ENCODE data around the gene SPAG16. TPM values are rescaled to one million over a fixed set of nuclear protein-coding genes. Genes with fewer than 3 reads are reported as not detected.

SPAG16 gene
- total RNA-seq, 4 donors from 2014 or later = 5.0 to 73.8 (median 21.6) TPM

DNA sequence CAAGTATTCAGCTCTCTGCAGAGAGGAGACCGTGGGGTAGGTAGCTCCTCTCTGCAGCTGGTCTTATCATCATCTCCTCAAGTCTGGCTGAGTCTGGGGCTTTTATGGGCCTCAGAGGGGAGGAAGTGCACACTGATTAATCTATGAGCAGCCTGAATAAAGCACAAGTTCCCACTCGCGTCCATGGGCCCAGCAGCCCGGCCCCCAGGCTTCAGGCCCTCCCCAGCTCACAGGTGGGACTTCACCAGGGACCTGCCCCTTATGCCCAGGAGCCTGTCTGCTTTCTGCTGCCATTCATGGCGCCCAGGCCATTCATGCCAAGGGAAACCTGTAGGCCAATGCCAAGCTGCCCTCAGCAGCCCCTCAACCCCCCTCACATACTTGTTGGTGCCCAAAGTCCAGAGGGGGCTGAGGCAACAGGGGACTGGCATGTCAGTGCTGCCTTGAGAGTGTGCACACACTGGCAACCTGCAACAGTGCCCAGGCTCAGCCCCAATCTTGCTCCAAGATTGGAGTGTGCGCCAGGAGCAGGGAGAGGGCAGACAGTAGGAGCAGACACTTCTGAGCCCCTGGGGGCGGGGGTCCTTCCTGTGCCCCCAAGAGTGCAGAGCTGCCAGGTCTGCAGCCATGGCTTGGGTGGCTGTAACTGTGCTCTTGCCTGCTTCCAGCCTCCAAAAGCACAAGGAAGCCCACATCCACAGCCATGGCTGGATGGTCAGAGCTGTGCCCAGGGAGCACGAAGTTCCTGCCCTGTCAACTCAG is 751.0 kb downstream of the SPAG16 start:
- Histone ChIP-seq H3K4me3 (no peak overlapping the region), H3K4me1 (no peaks in the 10 kb centered on the region), H3K27ac (no peak overlapping the region), H3K36me3 (no peaks in the 10 kb centered on the region), H3K27me3 (no peaks in the 10 kb centered on the region), H3K9me3 (no peaks in the 10 kb centered on the region)
- TF ChIP-seq POLR2A (IDR thresholded peaks at IDR 0.05) = no peak
- TF ChIP-seq, protein P1, sequence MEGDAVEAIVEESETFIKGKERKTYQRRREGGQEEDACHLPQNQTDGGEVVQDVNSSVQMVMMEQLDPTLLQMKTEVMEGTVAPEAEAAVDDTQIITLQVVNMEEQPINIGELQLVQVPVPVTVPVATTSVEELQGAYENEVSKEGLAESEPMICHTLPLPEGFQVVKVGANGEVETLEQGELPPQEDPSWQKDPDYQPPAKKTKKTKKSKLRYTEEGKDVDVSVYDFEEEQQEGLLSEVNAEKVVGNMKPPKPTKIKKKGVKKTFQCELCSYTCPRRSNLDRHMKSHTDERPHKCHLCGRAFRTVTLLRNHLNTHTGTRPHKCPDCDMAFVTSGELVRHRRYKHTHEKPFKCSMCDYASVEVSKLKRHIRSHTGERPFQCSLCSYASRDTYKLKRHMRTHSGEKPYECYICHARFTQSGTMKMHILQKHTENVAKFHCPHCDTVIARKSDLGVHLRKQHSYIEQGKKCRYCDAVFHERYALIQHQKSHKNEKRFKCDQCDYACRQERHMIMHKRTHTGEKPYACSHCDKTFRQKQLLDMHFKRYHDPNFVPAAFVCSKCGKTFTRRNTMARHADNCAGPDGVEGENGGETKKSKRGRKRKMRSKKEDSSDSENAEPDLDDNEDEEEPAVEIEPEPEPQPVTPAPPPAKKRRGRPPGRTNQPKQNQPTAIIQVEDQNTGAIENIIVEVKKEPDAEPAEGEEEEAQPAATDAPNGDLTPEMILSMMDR (IDR thresholded peaks at IDR 0.05) = no peak
- intact Hi-C loops (cut with DNase I; ENCODE audit: low total_unique reads) = no loop called here
- no peak for DNase-seq

DNA sequence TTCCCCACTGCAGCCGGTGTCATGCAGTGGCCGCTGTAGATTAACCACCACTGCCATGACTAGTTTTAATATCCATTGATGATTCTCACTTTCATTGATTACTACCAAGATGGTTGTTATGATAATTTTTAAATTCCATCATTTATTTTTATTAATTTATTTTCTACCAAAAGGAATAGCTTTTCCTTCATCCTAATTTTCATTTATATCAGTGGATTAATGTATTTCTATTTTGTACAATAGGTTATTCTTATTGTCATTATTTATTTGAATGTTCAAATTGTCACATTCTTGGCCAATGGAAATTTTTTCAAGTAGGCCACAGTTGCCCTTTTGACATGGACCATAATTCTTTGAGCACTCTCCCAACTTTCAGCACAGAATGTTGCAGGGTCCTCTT is 751.7 kb downstream of the SPAG16 start:
- no peaks in the 10 kb centered on the region for H3K9me3 ChIP-seq
- H3K27me3 ChIP-seq = no peaks in the 10 kb centered on the region
- no peak overlapping the region for H3K27ac ChIP-seq
- no peaks in the 10 kb centered on the region for H3K36me3 ChIP-seq
- no peaks in the 10 kb centered on the region for H3K4me1 ChIP-seq
- TF ChIP-seq, protein P1 (IDR thresholded peaks at IDR 0.05) = no peak
- no peak for TF ChIP-seq POLR2A (IDR thresholded peaks at IDR 0.05)
- no peak for DNase-seq
- intact Hi-C loops (cut with DNase I; ENCODE audit: low total_unique reads) = no loop called here
- H3K4me3 ChIP-seq = no peak overlapping the region

DNA sequence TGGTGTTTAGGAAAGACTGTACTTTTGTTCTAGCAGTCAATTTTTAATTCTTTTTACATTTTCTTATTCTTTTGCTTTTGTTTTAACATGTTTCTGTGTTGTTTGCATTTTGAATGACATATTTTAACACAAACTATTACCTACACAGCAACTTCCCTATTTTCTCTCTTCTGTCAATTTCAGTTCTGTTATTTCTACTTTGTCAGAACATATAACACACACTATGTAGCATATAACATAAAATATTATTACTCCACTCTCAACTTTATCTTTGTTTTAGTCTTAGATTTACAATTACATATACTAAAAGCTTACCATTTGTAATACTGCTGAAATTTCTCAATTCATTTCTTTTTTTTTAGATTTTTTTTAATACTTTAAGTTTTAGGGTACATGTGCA is 753.9 kb downstream of the SPAG16 start:
- H3K27me3 ChIP-seq = no peaks in the 10 kb centered on the region
- no peak for TF ChIP-seq POLR2A (IDR thresholded peaks at IDR 0.05)
- TF ChIP-seq, protein P1 (IDR thresholded peaks at IDR 0.05) = no peak
- H3K9me3 ChIP-seq = no peaks in the 10 kb centered on the region
- H3K27ac ChIP-seq = no peak overlapping the region
- DNase-seq = no peak
- no peaks in the 10 kb centered on the region for H3K36me3 ChIP-seq
- intact Hi-C loops (cut with DNase I; ENCODE audit: low total_unique reads) = no loop called here
- no peak overlapping the region for H3K4me3 ChIP-seq
- no peaks in the 10 kb centered on the region for H3K4me1 ChIP-seq

DNA sequence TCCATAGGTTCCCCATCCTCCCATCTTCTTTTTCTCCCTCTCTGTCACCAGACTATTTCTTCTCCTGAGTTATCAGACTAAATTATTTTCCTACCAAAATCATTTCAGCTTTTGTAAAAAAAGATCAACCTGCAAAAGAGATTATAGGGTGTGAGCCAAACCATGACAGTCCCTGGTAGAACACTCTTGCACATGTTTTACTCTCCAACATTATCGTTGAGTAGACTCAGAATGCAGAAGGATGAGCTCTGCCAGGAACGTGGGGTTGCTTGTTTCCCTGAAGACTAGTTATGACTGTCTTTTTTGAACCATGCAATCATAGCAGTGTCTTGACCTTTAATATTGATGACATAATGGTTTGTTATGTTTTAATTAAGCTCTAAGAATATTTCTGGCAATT is 766.5 kb downstream of the SPAG16 start:
- no peaks in the 10 kb centered on the region for H3K4me1 ChIP-seq
- intact Hi-C loops (cut with DNase I; ENCODE audit: low total_unique reads) = no loop called here
- DNase-seq = no peak
- H3K9me3 ChIP-seq = no peaks in the 10 kb centered on the region
- H3K4me3 ChIP-seq = no peak overlapping the region
- no peak overlapping the region for H3K27ac ChIP-seq
- H3K27me3 ChIP-seq = no peaks in the 10 kb centered on the region
- TF ChIP-seq, protein P1 (IDR thresholded peaks at IDR 0.05) = no peak
- TF ChIP-seq POLR2A (IDR thresholded peaks at IDR 0.05) = no peak
- H3K36me3 ChIP-seq = no peaks in the 10 kb centered on the region

DNA sequence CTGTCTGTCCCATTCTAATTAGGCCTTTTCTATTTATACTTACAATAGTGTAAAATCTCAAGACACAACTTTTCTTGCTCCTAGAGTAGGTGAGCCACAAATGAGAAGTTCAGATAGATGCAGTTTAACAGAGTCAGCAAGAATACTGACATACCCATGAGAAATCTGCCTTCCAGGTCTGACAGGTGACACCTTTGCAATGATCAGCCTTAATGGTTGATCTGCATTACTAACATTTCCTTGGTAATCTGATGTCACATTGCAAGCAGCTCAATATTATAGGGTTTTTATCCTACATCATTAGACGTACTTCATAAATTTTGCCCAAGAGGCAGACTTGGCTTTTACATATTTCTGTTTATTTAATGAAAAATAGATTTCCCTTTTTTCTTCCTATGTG is 767.3 kb downstream of the SPAG16 start:
- no peaks in the 10 kb centered on the region for H3K4me1 ChIP-seq
- intact Hi-C loops (cut with DNase I; ENCODE audit: low total_unique reads) = no loop called here
- no peak overlapping the region for H3K27ac ChIP-seq
- H3K36me3 ChIP-seq = no peaks in the 10 kb centered on the region
- no peak for DNase-seq
- no peak for TF ChIP-seq POLR2A (IDR thresholded peaks at IDR 0.05)
- TF ChIP-seq, protein P1 (IDR thresholded peaks at IDR 0.05) = no peak
- H3K4me3 ChIP-seq = no peak overlapping the region
- no peaks in the 10 kb centered on the region for H3K9me3 ChIP-seq
- no peaks in the 10 kb centered on the region for H3K27me3 ChIP-seq
